NCI-H510A (cell line): ENCODE data around the gene BCAS3.
"Not testable (repeated sequence)": the region's sequence is repeated elsewhere in the genome, so short reads cannot be mapped to it uniquely, and the experiment has no call there.

Experiments used
- DNase-seq: peaks from one replicate; lab custom pipeline; 2025; lab: John Stamatoyannopoulos, UW

The BCAS3 gene

GRCh38 chr17:60934723-60935122, 257.1 kb downstream of the BCAS3 start:
- DNase-seq, result no peak

- DNase-seq, result not testable (repeated sequence)
Observed at GRCh38 chr17:60935991-60936390, 258.3 kb downstream of the BCAS3 start.

GRCh38 chr17:60939318-60939717, 261.7 kb downstream of the BCAS3 start:
- no peak for DNase-seq

DNA sequence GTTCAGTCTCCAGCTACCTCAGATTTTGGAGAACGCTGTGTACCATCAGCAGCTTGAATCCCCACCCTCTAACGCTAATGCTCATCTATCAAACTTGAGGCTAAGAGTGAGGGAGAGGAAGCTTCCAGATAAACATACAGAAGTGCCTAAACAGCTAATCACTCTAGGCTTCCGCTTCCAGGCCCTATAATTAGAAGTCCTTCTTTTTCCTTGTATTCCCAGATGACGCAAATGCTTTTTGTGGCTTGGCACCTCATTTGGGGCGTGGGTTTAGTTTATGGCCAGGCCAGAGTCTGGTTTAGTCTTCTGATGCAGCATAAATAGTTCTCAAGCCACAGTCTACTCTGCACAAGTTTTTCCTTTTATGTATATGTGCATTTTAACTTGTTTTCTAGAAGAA, 263.4 kb downstream of the BCAS3 start:
- DNase-seq, result no peak

DNA sequence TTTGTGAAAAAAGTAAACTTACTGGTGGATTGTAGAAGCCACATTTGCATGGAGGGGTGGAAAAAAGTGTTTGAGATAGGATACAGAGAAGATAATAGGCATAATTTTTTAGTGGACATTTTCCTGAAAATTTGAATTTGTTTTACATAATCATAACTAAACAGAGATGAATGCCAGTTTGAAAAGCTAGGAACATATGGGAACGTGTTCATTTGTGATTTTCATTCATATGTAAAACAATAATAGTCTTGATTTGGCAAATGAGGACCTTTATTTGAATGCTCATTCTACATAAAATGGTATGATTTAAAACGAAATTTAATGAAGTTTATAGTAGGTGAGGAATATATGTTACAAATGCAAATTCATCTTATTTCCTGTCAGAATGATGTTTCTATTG, 263.9 kb downstream of the BCAS3 start:
- no peak for DNase-seq

DNA sequence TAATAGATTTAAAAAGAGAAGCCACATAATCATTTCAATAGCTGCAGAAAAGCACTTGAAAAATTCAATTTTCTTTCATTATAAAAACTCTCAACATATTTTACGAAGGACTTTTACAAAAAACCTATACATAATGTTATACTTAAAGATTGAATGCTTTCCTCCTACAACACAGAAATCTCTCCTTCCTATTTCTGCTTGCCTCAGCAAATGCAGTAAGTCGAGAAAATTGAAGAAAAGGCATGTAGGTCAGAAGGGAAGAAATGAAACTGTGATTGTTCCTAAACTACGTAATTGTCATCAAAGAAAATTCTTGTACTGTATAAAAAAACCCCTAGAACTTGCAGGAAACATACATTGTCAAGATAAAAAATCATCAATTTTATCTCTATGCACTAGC, 267.1 kb downstream of the BCAS3 start:
- no peak for DNase-seq

GRCh38 chr17:60947100-60947499, 269.4 kb downstream of the BCAS3 start:
- no peak for DNase-seq

GRCh38 chr17:60947543-60947942, 269.9 kb downstream of the BCAS3 start:
- no peak for DNase-seq

DNA sequence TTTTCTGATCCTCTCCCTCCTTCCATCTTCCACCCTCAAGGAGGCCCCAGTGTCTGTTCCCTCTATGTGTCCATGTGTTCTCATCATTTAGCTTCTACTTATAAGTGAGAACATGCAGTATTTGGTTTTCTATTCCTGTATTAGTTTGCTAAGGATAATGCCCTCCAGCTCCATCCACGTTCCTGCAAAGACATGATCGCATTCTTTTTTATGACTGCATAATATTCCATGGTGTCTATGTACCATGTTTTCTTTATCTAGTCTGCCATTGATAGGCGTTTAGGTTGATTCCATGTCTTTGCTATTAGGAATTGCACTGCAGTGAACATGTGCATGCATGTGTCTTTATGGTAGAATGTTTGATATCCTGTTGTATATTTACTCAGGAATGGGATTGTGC, 275.1 kb downstream of the BCAS3 start:
- no peak for DNase-seq

DNA sequence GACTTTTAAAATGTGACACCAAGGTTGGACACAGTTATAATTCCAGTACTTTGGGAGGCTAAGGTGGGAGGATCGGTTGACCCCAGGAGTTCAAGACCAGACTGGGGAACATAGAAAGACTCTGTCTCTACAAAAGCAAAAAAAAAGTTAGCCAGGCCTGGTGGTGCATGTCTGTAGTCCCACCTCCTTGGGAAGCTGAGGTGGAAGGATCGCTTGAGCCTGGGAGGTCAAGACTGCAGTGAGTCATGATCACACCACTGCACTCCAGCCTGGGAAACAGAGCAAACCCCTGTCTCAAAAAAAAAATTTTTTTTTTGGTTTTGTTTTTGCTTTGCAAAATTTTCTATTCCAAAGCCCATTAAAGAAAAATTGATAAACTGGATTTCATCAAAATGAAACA, 281.4 kb downstream of the BCAS3 start:
- no peak for DNase-seq

GRCh38 chr17:60959696-60960095, 282.0 kb downstream of the BCAS3 start:
- no peak for DNase-seq

DNA sequence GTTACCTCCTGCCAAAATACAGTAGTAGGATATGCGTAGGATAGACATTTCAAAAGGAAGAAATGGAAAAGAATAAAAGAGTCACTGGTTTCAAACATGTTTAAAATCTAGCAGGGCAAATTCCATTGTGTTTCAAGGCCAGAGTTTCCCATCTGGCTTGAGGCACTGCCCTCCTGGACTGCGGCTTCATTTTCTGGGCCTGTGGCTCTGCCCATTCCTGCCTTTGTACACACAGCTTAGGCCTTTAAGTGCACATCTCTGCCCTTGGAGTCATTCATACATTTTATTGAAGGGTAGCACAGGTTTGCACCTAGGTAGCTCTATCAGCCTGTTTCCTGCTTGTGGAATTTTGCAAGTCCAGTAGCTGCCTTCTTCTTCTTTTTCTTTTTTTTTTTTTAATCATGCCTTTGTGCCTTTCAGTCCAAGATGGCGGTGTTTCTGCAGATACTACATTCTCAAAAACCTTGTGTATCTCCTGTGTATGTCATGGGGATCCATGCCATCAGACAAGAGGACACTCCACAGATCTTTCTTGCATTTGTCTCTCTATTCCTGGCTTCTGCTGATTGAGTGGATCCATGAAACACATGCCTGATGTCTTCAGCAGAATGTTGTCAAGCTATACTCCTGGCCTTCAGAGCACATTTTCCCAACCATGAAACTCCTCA, 282.9 kb downstream of the BCAS3 start:
- no peak for DNase-seq

- no peak for DNase-seq
Observed at GRCh38 chr17:60964160-60964559, 286.5 kb downstream of the BCAS3 start.

GRCh38 chr17:60968266-60968665, 290.6 kb downstream of the BCAS3 start:
- DNase-seq, result no peak

GRCh38 chr17:60969500-60970037, 291.9 kb downstream of the BCAS3 start:
- no peak for DNase-seq

- no peak for DNase-seq
Observed at GRCh38 chr17:60970741-60971140, 293.1 kb downstream of the BCAS3 start.

- peak; percentile 11 for DNase-seq
Observed at GRCh38 chr17:60971515-60972369, 294.1 kb downstream of the BCAS3 start.

DNA sequence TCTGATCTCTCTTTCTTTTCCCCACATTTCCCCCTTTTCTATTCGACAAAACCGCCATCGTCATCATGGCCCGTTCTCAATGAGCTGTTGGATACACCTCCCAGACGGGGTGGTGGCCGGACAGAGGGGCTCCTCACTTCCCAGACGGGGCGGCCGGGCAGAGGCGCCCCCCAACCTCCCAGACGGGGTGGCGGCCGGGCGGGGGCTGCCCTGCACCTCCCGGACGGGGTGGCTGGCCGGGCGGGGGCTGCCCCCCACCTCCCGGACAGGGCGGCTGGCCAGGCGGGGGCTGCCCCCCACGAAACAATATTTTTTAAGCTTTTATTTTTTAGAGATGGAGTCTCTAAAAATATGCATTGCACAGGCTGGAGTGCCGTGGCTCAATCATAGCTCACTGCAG, 299.2 kb downstream of the BCAS3 start:
- DNase-seq, result not testable (repeated sequence)

- no peak for DNase-seq
Observed at GRCh38 chr17:60989379-60989778, 311.7 kb downstream of the BCAS3 start.

- DNase-seq, result no peak
Observed at GRCh38 chr17:60989846-60990245, 312.2 kb downstream of the BCAS3 start.

- no peak for DNase-seq
Observed at GRCh38 chr17:60993497-60993896, 315.8 kb downstream of the BCAS3 start.

DNA sequence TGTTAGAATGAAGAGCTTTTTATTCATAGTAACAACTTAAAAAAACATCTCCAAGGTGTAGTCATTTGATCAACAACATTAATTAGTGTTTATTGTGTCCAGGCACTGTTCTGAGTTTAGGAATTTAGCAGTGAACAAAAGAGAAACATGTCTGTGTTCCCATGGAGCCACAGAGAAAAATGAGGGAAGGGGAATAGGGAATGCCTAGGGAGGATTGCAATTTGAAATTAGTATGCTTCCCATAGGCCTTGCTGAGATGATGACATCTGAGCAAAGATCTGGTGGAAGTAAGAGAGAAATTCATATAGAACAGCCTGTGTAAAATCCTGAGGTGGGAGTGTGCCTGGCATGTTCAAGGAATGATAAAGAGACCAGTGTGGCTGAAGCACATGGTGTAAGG, 318.0 kb downstream of the BCAS3 start:
- DNase-seq, result no peak

DNA sequence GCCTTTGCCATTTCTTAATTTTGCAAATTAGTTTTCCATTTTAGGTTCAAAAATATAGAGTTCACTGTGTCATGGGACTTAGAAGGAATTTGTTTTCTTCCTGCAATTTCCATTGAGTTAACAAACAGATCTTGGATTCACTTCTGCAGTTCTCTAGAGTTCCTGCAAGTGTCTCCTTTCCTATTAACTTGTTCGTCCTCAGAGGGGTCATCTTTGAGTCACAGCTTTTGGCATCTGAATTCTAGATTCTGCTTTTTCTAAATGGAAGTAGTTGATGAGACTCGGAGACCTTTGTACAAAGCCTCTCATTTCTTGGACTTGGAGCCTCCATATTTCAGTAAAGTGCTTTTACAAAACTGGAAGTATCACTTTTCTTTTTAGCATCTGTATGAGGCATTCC, 323.3 kb downstream of the BCAS3 start:
- no peak for DNase-seq
